ENCODE results near the gene LONP2.
"Not testable (repeated sequence)": the region's sequence is repeated elsewhere in the genome, so short reads cannot be mapped to it uniquely, and the experiment has no call there.

LONP2 gene

DNA sequence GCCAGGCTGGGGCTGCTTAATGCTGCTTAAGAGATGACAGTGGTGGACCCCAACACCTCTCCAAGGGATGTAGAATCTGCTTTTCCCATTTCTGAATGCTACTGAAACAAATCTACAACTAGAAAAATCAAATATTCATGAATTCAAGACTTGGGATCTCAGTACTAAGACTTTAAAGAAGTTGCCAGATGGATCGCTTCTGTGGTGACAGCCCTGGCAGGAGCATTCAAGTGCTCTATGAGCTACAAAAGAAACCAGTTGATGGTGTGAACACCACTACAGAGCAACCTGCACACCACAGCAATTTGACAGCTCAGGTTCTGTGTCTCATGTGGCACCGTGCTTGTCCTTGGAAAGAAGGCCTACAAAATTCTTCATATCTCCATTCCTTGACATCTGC lies 98.5 kb downstream of the LONP2 start:
- no peak for DNase-seq

DNA sequence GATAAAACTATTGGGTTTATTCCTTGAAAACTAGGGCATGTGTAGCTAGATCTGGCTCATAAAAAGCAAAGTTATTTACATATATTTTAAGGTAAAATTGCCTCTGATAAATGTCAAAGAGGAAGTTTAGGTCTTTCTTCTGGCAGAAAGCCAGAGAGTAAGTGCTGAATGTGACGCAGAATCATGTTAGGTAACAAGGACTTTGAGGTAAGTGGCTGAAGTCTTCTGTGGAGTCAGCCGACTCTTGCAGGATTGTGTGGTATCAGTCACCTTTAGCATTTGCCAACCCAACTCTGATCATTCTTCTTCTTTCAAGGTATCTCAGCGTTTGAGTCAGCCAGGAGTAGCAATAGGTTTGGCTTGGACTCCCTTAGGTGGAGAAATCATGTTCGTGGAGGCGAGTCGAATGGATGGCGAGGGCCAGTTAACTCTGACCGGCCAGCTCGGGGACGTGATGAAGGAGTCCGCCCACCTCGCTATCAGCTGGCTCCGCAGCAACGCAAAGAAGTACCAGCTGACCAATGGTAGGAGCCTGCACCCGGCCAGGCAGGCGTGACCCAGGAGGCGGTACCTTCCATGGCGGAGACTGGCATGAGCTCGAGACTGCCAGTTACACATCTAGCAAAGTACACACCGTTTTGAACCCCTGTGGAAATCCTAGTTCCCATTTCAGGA lies 103.2 kb downstream of the LONP2 start:
- DNase-seq, result no peak

DNA sequence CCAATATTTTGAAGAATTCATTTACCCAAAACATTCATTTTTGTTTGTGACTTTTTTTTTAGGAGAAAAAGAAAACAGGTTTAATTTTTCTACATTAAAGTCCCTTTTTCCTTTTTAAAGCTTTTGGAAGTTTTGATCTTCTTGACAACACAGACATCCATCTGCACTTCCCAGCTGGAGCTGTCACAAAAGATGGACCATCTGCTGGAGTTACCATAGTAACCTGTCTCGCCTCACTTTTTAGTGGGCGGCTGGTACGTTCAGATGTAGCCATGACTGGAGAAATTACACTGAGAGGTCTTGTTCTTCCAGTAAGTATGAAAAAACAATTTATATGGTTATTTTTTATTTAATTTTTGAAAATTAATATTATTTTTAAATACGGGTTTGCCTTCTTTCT lies 103.9 kb downstream of the LONP2 start:
- no peak for DNase-seq

DNA sequence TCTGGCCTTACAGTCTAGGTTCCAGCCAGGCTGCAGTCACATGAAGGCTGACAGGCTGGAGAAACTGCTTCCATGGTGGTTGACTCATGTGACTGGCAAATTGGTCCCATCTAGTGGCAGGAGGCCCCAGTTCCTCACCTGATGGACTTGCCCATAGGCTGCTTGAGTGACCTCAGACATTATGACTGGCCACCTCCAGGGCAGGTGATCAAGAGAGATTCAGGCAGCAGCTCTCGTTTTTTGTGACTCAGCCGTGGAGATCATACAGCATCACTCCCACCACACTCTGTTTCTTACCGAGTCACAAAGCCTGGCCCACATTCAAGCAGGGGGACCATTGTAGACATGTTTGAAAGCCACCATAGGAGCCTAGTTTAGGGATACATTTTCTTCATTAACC lies 106.6 kb downstream of the LONP2 start:
- no peak for DNase-seq

DNA sequence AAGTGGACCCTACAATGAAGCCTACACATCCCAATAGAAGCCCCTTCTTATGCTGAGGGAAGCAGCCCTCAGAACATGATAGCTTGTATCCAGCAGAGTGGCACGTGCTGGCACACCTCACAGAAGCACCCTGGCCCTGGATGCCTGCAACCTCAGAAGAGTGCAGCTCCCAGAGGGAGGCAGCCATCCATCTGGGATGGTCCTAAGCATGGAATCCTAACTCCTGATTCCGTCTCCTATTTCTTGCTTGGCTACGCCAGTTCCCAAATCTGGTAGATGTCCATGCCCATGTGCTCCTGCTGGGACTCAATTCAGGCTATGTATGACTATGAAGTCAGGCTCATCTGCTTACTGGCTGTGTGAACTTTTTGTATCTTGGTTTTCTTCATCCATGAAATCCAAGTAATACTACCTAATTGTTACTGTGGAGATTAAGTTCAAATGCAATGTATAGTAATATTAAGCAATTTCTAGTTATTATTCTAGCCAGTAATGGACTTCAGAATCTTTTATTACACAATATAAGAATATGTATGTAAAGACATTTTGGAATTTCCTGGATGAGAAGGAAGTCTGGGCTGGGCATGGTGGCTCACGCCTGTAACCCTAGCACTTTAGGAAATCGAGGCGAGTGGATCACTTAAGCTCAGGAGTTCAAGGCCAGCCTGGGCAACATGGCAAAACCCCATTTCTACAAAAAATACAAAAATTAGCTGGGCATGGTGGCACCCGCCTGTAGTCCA lies 108.7 kb downstream of the LONP2 start:
- DNase-seq, result no peak

DNA sequence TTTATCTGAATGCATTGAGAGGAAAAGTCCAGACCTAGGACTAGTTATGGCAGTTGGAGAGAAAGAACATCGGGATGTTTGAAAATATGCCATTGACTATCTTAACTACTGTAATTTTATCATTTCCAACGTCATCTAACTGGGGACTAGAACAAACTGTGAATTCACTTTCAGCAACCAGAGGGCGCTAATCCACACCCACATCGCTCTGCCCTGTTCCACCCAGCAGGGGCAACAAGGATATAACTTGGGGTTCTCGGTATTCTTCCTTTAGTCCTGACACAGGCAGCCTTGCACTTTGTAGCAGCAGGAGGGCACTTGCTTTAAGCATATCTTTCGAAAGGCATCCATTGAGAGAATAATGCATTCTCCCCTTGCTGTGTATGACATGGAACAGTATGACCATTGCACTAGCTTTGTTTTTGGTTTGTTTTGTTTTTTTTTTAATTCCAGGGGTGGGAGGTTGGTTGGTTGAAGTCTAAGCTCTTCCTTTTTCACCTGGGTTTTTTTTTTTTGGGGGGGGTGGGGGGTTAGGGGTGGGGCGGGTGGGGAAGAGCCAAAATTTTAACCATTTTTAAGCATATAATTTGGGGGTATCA lies 109.6 kb downstream of the LONP2 start:
- peak; percentile 80 for DNase-seq

DNA sequence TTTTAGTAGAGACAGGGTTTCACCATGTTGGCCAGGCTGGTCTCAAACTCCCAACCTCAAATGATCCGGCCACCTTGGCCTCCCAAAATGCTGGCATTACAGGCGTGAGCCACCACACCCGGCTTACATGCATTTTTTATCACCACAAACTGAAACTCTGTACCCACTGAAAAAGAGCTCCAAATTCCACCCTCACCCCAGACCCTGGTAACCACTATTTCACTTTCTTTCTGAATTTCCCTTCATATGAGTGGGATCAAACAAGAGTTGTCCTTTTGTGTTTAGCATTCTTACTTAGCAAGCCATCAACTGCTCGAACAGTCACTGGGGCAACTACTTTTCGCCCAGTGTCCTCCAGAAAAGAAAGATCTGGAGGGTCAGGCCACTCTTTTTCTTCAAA lies 110.3 kb downstream of the LONP2 start:
- DNase-seq, result not testable (repeated sequence)

DNA sequence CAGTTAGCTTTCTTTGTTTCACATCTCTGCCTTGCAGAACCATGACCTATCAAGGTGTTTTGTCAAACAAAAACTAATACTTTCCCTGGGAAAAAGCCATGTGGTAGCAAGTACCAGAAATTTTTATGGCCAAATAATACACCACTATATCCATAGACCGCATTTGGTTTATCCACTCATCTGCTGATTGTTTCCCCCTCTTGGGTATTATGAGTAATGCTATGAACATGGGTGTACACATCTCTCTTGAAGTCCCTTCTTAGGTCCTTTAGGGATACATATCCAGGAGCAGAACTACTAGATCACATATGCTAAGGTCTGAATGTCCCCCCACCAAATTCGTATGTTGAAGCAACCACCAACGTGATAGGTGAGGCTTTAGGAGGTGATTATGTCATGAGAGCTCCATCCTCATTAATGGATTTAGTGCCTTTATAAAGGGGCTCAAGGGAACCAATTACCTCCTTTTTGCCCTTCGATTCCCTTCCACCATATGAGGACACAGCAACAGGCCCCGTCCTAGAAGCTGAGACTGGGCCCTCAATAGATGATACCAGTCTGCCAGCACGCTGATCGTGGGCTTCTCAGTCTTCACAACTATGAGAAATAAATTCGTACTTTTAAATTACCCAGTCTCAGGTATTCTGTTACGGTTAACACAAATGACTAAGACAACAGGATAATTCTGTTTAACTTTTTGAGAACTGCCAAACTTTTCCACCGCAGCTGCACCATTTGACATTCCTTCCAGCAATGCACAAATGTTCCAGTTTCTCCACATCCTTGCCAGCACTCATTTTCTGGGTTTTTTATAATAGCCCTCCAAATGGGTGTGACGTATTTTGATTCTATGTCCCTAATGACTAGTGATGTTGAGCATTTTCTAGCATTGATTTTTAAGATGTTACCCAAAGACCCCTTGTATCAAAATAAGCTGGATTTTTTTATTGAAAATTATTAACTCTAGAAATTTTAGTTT lies 111.1 kb downstream of the LONP2 start:
- no peak for DNase-seq

DNA sequence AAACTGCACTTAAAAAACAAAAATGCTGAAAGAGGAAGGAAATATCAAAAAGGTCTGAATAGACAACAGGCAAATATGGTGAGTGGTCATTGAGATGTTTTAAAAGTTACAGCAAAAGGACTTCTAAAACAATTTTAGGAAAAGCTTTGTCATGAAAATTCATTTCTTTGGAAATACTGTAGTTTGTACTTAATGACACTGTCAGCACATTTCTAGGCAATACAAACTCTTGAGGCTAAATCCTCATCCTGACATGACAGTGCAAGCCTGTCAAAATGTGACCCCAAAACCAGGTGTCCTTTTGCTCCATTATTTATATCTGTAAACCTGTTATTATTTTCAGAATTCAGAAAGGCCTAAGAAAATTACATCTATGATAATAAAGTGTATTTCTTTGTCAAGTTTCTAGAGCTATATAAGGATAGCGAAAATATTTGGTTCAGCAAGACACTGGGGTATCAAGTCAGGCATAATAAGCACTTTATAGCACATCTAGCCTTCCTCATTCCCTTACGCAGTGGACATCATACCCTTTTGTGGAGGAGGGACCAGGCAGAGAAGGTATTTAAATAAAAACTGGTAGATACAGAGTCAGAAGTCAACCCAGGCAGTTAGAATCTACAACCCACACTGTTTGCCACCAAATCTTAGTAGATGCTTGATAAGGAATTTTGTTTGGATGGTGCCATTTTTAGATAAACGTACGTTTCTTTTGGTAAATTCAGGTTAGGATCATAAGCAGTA lies 112.7 kb downstream of the LONP2 start:
- no peak for DNase-seq

DNA sequence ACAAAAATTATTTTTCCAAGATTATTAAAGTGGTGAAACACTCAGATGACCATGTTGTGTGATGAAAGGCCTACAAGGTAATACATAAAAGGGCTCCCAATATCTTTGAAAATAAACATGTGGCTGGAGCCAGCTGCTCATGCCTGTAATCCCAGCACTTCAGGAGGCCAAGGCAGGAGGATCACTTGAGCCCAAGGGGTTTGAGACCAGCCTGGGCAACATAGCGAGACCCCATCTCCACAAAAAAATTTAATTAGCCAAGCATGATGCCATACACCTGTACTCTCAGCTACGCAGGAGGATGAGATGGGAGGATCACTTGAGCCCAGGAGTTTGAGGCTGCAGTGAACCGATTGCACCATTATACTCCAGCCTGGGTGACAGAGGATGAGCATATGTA lies 114.3 kb downstream of the LONP2 start:
- no peak for DNase-seq

DNA sequence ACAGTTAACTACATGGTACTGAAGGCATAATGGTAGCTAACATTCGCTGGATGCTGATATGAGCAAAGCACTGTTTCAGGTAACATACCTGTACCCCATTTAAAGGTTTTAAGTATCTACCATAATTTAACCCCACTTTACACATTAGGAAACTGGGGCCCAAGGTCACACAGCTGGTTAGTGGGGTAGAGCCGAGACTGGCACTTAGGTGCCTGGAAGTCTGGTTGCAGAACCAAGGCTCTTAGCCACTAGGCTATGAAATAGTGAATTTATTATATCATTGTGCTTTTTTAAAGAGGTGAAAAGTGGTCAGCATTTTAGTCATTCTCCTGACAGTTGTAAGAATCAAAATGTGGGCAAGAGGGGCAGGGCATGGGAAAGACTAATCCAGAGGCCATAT lies 115.9 kb downstream of the LONP2 start:
- no peak for DNase-seq

DNA sequence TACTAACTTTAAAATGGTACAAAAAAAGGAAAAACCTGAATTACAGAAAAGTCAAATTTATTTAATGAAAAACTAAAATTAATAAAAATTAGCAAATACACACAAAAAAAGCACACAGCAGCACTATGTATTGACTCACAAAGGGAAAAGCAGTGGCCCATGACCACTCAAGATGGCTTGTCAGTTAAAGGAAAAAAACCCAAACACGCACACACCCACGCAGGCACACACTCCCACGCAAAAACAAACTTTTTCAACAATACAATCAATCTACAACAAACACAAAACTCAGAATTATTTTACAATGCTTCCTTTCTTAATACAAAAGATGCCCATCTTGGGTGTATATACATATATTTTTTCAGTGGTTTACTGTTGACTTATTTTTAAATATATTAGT lies 116.9 kb downstream of the LONP2 start:
- DNase-seq, result no peak

DNA sequence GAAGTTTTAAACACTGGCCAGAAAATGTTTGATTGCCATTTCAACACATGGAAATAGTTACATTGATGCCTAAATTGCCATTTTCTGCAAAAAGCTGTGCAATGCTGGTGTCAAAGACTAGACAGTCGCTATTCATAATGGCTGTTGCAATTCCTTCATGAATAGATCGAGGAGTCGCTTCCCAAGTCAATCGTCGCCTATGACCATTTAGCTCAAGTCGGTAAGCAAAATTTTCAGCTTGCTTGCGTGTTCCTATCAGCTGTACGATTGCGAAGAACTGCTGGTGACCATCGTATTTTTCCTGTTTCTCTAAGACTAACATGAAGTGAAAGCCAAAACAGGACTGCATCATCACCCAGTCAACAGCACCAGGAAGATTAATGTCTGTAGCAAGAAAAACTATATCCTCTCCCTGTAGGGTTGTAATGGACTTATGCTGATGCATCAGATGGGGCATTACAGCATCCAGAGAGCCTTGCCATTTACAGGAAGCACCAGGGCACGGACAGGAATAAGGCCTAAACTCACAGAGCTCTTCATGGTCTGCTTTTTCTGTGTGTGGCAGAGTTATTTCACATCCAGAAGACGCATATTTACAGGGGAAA lies 117.5 kb downstream of the LONP2 start:
- no peak for DNase-seq

DNA sequence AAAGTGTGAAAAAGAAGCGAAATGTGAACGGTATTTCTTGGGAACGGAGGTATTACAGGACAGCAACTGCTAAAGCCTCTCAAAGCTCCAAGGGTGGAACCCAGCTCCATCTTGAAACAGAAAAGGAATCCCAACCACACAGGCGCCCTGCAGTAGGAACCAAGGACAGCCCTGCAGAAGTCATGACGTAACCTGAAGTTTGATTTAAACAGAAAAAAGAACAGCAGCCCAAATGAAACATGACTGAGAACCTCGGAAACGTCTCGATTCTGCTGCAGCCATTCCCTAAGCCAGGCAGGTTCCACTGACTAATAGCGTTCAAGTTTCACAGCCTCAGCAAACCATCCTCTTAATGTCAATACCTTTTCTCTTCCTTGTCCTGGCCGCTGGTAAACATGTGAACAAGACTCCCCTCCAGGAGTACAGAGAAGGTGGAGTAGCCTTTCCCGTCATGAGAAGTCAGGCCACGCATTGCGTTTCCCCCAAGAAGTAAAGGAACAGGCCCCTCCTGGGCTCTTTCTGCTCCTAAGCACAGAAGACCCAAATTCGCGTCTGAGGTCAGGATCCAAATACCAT lies 121.0 kb downstream of the LONP2 start:
- DNase-seq, result no peak

DNA sequence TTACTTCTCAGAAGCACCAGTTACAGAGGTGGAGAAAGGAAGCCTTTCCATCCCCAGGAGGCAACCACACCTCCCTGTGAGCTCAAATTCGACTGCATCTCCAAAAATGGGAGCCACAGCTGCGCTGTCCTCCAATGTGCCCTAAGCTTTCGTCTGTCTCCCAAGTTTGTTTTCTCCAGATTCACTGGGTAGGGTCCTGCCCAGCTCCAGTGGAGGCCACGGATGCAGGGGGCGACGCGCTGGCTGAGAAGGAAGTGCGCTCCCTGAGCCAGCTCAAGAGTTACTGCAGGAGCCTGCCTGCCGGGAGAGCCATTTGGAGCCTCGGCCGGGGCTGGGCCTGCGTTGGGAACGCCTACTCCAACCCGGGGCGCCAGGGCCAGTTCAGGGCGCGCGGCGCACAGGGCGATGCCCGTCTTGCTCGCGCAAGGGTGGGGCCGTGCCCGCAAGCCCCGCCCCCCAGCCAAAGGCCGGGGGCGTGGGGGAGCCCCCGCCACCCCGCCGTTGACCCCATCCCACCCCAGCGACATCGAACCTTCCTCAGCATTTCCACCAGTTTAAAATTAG lies 121.6 kb downstream of the LONP2 start:
- DNase-seq, result peak; percentile 90

DNA sequence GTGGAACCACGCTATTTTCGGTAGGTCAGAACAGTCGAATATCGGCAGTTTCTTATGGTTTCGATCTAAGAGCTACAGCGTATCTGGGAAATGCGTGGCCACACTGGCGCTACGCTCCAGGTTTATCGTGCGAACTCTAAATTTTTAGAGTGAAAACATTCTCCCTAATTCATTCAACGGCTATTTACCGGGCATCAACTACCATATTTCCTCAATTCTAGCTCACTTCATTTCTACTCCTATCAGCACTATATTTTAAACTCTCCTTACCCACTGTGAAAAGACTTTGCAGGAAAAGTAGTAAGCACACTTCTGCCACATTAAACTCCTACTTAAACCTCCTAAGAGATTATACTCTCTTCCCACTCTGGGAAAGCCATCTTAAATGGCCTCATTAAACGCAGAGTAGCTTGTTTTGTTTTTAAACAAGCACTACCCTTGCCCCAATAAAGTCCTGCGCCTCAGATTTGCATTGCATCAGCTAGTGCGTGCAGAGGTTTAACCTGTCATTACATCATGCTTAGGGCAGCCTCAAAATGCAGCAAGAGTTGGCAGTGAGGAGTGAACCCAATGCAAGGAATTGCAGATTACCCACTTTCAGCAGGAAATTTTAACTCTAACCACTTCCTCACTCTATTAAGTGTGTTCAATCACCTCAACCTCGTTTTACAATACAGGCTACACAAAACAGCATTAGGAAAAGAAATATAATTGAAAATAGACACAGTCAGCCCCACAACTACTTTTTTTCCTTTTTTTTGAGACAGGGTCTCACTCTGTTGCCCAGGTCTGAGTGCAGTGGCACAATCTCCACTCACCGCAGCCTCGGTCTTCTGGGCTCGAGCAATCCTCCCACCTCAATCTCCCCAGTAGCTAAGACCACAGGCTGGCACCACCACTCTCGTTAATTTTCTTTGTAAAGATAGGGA lies 122.3 kb downstream of the LONP2 start:
- DNase-seq, result peak; percentile 93

DNA sequence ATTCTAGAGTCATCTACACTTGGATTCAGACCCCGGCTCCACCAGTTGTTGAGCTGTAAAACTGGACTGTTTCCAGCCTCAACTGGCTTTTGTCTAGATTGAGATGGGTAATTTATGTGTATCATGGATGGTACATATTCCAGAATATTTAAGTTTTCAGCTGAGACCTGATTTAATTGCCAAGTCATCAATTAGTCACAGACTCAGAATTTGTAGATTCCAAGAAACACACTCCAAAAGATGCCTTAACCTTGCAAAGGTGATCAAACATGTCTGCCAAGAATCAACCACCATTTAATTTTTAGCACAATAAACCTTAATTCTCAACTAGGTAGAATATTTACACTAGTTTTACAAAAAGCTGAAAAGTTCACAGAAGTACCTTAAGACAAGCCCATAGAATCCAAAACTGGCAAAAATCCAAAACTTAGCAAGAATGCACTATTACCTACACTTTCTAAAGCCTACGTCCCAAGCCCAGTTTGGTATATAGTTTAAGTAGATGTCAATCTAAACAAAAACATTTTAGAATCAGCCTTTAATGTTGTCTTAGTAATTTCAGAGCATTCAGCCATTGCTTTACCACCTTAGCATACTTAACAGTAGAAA lies 123.4 kb downstream of the LONP2 start:
- no peak for DNase-seq

DNA sequence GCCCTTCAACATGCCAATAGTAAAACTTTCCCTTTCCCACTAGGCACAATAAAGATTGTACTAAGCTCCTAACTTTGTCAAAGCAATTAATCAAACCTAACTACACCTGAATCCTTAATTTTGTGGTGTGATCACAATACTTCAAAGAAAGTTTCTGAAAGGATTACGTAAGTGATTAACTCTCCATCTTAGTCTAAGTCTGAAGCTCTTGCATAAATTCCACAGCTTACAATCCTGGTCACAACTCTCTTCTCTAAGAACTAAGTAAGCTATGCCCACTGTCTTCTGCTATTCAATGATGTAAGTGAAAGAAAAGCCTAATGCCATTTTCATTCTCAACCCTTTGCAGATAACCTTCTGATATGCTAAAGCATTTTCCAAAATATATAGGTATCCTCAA lies 125.7 kb downstream of the LONP2 start:
- no peak for DNase-seq

DNA sequence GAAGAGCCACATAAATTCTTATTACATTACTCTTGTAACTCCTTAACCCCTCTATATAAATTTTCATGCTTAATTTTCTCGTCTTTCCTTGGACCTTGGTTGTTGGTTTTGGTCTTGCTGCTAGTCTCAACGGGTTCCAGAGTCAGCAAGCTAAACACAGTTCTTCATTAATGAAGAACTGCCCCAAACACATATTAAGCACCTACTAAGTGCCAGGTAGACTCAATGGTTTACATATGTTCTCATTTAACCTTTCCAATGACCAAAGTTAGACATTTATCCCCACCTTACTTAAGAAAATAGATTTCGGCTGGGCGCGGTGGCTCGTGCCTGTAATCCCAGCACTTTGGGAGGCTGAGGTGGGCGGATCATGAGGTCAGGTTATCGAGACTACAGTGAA lies 126.1 kb downstream of the LONP2 start:
- DNase-seq, result no peak

Data from fibroblast of skin of scalp (primary cell).